IMR-90 (cell line): ENCODE results near the gene MGAT4A.

ENCODE experiments used
- BHLHE40 ChIP-seq: fragments of 150-350 bp; IDR thresholded peaks from 2 replicates; pipeline ENCODE4 v1.6.1; 2016; ENCODE audit warnings: mild to moderate bottlenecking, low read depth, low read length
- CHD1 ChIP-seq: IDR thresholded peaks from 2 replicates; pipeline ENCODE4 v1.6.1; 2012; ENCODE audit warnings: low read depth, low read length, improper control_type of control experiment
- CTCF ChIP-seq: conservative IDR thresholded peaks from 2 replicates; pipeline ENCODE4 v1.5.1; 2012; ENCODE audit warnings: mild to moderate bottlenecking, low read depth, low read length, improper control_type of control experiment
- ELK1 ChIP-seq: fragments of 150-350 bp; IDR thresholded peaks from 2 replicates; pipeline ENCODE4 v1.6.1; 2016; ENCODE audit warnings: low read depth, mild to moderate bottlenecking, low read length, moderate library complexity, borderline replicate concordance
- MAFK ChIP-seq: IDR thresholded peaks from 2 replicates; pipeline ENCODE4 v1.6.1; 2012; ENCODE audit warnings: low read depth, low read length, improper control_type of control experiment
- MXI1 ChIP-seq: IDR thresholded peaks from 2 replicates; pipeline ENCODE4 v1.6.1; 2012; ENCODE audit warnings: low read depth, mild to moderate bottlenecking, low read length, moderate library complexity, borderline replicate concordance
- POLR2A ChIP-seq: IDR thresholded peaks from 2 replicates; pipeline ENCODE4 v1.6.1; 2012; ENCODE audit warnings: mild to moderate bottlenecking, low read depth, low read length
- SMC3 ChIP-seq: fragments of 150-350 bp; IDR thresholded peaks from 2 replicates; pipeline ENCODE4 v1.6.1; 2016; ENCODE audit warnings: low read depth, mild to moderate bottlenecking, antibody characterized with exemption, low read length, moderate library complexity
- USF2 ChIP-seq: fragments of 150-350 bp; IDR thresholded peaks from 2 replicates; pipeline ENCODE4 v1.6.1; 2017; ENCODE audit warnings: mild to moderate bottlenecking, antibody characterized with exemption, low read length, low read depth

- TF ChIP-seq CTCF: no peak
- no peak for TF ChIP-seq MXI1
- TF ChIP-seq ELK1: no peak
- TF ChIP-seq BHLHE40: no peak
- no peak for TF ChIP-seq MAFK
- TF ChIP-seq USF2: no peak
- TF ChIP-seq POLR2A: no peak
- TF ChIP-seq SMC3: no peak
- no peak for TF ChIP-seq CHD1
Observed at GRCh38 chr2:98734823-98735260, 3.9 kb upstream of the MGAT4A start.
